Measurements from ENCODE around the gene NOXO1.
A peak's percentile ranks its signal among the peaks of the same experiment; 100 is the strongest.

Gene NOXO1

DNA sequence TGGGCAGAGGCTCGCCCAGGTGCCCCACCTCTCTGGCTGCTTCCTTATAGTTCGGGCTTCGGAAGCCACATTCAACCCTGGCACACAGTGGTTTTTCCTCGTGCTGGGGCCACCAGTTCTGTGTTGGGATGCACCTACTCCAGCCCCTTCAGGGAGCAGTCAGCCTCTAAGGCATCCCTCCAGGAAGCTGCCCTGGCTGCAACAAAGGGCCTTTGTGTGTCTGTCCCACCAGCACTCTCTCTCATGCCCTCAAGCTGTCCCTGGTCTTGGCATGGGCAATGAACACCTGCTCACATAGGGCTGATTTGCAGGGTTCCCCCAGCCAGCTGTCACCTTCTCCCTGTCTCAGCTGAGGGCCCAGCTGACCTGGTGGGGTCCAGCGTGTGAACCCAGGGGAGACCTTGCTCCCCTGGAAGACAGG lies 754 bp upstream of the NOXO1 start:
- Histone ChIP-seq H3K4me1 (ENCODE audit: insufficient read depth, insufficient read length) (peaks cover 32% of the 10 kb centered on the region), H3K36me3 (ENCODE audit: insufficient read depth, insufficient read length, low read length) (peaks cover 56% of the 10 kb centered on the region), H3K27me3 (ENCODE audit: insufficient read depth, insufficient read length) (no peaks in the 10 kb centered on the region), H3K9me3 (ENCODE audit: insufficient read depth, low read length) (no peaks in the 10 kb centered on the region), H3K4me3 (ENCODE audit: insufficient read length, low read depth) (no peak overlapping the region), H3K9ac (ENCODE audit: insufficient read length, low read depth) (peak overlapping the region; percentile 61)
- TF ChIP-seq SUZ12 (IDR thresholded peaks at IDR 0.05; ENCODE audit: extremely low read depth, insufficient read depth, insufficient read length) (no peak), YY1 (IDR thresholded peaks at IDR 0.05; ENCODE audit: insufficient read depth, insufficient read length) (no peak), ZNF274 (IDR thresholded peaks at IDR 0.05; ENCODE audit: low read depth, low read length) (no peak)
- DNase-seq (ENCODE audit: low read depth, low spot score) = no peak

DNA sequence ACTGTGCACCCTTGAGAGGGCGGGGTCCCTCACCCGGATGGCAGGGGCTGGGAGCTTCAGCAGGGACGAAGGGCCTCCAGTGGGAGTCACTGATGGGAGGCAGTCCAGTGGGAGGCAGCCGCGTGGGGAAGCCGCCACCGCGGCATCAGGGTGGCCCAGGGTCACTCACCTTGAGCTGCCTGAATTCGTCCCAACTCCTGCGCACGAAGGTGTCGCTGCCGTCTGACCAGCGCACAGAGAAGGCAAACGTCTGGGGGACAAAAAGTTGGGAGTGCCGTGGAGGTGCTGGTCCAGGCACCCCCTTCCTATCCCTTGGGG lies 540 bp downstream of the NOXO1 start:
- no peaks in the 10 kb centered on the region for H3K9me3 ChIP-seq (ENCODE audit: insufficient read depth, low read length)
- no peak overlapping the region for H3K4me3 ChIP-seq (ENCODE audit: insufficient read length, low read depth)
- H3K9ac ChIP-seq (ENCODE audit: insufficient read length, low read depth) = no peak overlapping the region
- H3K4me1 ChIP-seq (ENCODE audit: insufficient read depth, insufficient read length) = peaks cover 22% of the 10 kb centered on the region
- H3K36me3 ChIP-seq (ENCODE audit: insufficient read depth, insufficient read length, low read length) = peaks cover 56% of the 10 kb centered on the region
- TF ChIP-seq YY1 (IDR thresholded peaks at IDR 0.05; ENCODE audit: insufficient read depth, insufficient read length) = no peak
- no peak for DNase-seq (ENCODE audit: low read depth, low spot score)
- no peaks in the 10 kb centered on the region for H3K27me3 ChIP-seq (ENCODE audit: insufficient read depth, insufficient read length)

DNA sequence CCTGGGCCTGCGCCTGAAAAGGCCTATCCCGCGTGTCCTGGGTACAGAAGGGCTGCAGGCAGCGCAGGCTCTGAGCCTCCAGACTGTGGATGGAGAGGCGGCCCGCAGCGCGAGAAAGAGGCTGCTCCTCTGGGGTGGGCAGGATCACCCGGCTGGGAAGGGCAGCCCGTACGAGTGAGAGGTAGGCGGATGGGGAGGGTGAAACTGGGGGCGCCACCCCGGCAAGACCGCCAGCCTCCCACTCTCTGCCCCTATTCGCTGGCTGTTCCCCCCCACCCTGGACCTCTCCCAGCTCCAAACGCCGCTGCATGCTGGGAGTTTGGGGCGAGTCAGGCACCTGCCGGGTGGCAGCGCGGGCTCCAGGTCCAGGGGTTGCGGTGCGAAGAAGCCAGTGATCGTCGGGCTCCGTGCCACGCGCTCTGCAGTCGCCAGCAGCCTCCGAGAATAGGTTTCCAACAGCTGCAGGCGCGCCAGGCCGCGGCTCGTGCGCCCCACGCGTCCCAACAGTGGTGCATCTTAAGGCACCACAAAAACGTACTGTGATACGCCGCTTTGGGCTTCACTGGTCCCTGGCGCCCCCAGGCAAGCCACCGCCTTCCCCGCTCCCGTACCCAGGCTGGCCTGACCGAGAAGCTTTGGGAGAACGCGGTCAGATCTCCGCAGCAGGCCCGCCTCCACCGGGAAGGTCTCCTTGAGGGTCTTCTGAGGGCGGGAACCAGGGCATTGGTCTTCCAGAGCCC lies 1.1 kb downstream of the NOXO1 start:
- Histone ChIP-seq H3K9me3 (ENCODE audit: insufficient read depth, low read length) (no peaks in the 10 kb centered on the region), H3K36me3 (ENCODE audit: insufficient read depth, insufficient read length, low read length) (peaks cover 56% of the 10 kb centered on the region), H3K27me3 (ENCODE audit: insufficient read depth, insufficient read length) (no peaks in the 10 kb centered on the region), H3K9ac (ENCODE audit: insufficient read length, low read depth) (no peak overlapping the region), H3K4me3 (ENCODE audit: insufficient read length, low read depth) (no peak overlapping the region), H3K4me1 (ENCODE audit: insufficient read depth, insufficient read length) (peaks cover 17% of the 10 kb centered on the region)
- TF ChIP-seq ZNF274 (IDR thresholded peaks at IDR 0.05; ENCODE audit: low read depth, low read length) = no peak
- TF ChIP-seq YY1 (IDR thresholded peaks at IDR 0.05; ENCODE audit: insufficient read depth, insufficient read length) = no peak
- no peak for TF ChIP-seq SUZ12 (IDR thresholded peaks at IDR 0.05; ENCODE audit: extremely low read depth, insufficient read depth, insufficient read length)
- no peak for DNase-seq (ENCODE audit: low read depth, low spot score)

DNA sequence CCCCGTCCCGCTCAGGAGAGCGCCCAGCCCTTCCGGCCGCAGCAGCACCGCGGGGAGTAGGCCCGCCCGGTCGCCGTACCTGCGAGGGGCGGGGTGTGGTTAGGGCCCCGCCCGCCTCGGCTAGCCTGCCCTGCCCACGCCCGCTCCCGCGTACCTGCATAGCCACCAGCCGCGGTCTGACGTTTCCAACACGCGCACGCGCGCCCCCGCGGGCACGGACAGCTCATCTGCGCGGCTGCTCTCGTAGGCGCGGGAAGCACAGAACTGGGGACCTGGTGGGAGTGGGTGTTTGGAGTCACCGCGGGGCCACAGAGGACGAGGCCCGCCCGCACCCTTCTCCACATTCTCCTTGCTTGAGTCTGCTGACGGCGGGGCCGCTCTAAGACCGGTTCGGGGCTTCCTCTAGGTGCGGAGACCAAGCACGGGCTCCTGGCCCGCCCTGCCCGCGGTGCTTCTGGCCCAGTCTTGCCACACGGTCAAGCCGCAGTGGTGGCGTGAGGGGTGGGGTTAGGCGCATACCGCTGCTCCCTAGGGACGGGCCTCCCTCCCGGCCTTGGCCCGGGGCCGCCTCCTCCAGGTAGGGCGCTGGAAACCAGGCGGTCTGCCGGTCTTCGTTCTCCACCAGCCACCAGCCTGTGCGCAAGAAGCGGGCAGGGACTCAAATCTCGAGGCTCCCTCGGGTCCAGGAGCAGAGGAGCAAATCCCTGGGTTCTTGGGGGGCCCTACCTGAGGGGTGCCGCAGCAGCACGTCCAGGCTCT lies 1.8 kb downstream of the NOXO1 start:
- DNase-seq (ENCODE audit: low read depth, low spot score) = no peak
- Histone ChIP-seq H3K27me3 (ENCODE audit: insufficient read depth, insufficient read length) (no peaks in the 10 kb centered on the region), H3K36me3 (ENCODE audit: insufficient read depth, insufficient read length, low read length) (peaks cover 59% of the 10 kb centered on the region), H3K4me3 (ENCODE audit: insufficient read length, low read depth) (no peak overlapping the region), H3K9me3 (ENCODE audit: insufficient read depth, low read length) (no peaks in the 10 kb centered on the region), H3K4me1 (ENCODE audit: insufficient read depth, insufficient read length) (peaks cover 17% of the 10 kb centered on the region), H3K9ac (ENCODE audit: insufficient read length, low read depth) (no peak overlapping the region)
- no peak for TF ChIP-seq ZNF274 (IDR thresholded peaks at IDR 0.05; ENCODE audit: low read depth, low read length)
- no peak for TF ChIP-seq YY1 (IDR thresholded peaks at IDR 0.05; ENCODE audit: insufficient read depth, insufficient read length)
- TF ChIP-seq SUZ12 (IDR thresholded peaks at IDR 0.05; ENCODE audit: extremely low read depth, insufficient read depth, insufficient read length) = no peak

DNA sequence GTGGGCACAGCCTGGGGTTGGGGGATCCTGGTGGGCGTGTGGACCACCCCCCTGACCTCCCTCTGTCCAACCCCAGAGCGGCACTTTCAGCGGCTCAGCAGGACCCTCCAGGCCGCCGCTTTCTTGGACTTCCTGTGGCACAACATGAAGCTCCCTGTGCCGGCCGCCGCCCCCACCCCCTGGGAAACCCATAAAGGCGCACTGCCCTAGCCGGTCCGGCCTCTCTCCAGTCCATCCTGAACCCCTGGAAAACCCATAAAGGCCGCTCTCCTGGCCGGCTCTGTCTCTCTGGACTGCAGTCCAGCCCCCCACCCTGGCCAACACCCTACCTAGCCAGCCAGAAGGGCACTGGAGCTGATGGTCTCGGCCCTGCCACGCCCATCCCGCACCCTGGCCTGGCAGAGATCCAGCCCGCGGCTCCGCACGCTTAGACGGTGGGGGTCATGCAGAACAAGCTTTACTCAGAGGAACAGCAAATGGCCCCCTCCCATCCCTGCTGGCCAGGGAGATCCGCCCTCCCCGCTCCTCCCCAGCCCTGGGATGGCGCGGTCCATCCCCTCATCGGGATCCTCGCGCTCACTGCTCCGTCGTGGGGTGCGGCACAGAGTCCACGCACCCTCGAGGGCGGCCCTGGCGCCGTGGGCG lies 2.7 kb downstream of the NOXO1 start:
- H3K4me3 ChIP-seq (ENCODE audit: insufficient read length, low read depth) = no peak overlapping the region
- H3K9ac ChIP-seq (ENCODE audit: insufficient read length, low read depth) = no peak overlapping the region
- no peak for TF ChIP-seq YY1 (IDR thresholded peaks at IDR 0.05; ENCODE audit: insufficient read depth, insufficient read length)
- no peak for TF ChIP-seq SUZ12 (IDR thresholded peaks at IDR 0.05; ENCODE audit: extremely low read depth, insufficient read depth, insufficient read length)
- H3K27me3 ChIP-seq (ENCODE audit: insufficient read depth, insufficient read length) = no peaks in the 10 kb centered on the region
- H3K9me3 ChIP-seq (ENCODE audit: insufficient read depth, low read length) = no peaks in the 10 kb centered on the region
- H3K4me1 ChIP-seq (ENCODE audit: insufficient read depth, insufficient read length) = peaks cover 17% of the 10 kb centered on the region
- no peak for DNase-seq (ENCODE audit: low read depth, low spot score)
- H3K36me3 ChIP-seq (ENCODE audit: insufficient read depth, insufficient read length, low read length) = peaks cover 68% of the 10 kb centered on the region

DNA sequence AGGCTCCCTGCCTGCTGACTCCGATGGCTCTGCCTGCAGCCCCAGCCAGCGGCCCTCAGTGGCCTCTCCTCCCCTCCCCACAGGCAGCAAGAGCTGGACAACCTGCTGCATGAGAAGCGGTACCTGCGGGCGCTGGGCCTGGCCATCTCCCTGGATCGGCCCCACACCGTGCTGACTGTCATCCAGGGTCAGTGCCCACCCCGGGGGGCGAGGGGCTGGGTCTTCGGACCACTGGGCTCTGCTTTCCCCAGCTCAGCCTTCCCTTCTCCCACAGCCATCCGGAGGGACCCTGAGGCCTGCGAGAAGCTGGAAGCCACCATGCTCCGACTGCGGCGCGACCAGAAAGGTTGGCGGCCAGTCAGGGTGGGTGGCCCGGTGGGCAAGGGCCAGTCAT lies 3.4 kb downstream of the NOXO1 start:
- H3K36me3 ChIP-seq (ENCODE audit: insufficient read depth, insufficient read length, low read length) = peaks cover 72% of the 10 kb centered on the region
- H3K4me1 ChIP-seq (ENCODE audit: insufficient read depth, insufficient read length) = peaks cover 15% of the 10 kb centered on the region
- no peaks in the 10 kb centered on the region for H3K27me3 ChIP-seq (ENCODE audit: insufficient read depth, insufficient read length)
- H3K9me3 ChIP-seq (ENCODE audit: insufficient read depth, low read length) = no peaks in the 10 kb centered on the region
- H3K4me3 ChIP-seq (ENCODE audit: insufficient read length, low read depth) = no peak overlapping the region
- H3K9ac ChIP-seq (ENCODE audit: insufficient read length, low read depth) = no peak overlapping the region
- no peak for DNase-seq (ENCODE audit: low read depth, low spot score)
- TF ChIP-seq ZNF274 (IDR thresholded peaks at IDR 0.05; ENCODE audit: low read depth, low read length) (no peak), YY1 (IDR thresholded peaks at IDR 0.05; ENCODE audit: insufficient read depth, insufficient read length) (no peak), SUZ12 (IDR thresholded peaks at IDR 0.05; ENCODE audit: extremely low read depth, insufficient read depth, insufficient read length) (no peak)

Data from NT2/D1 (cell line).